GM21529 (cell line): ENCODE measurements around the gene WNK3.

Experiments
- ATAC-seq: cut with Tn5 transposase; IDR thresholded peaks from one replicate; pipeline ENCODE4 v1.9.1; 2021; ENCODE audit not compliant: unreplicated experiment

The WNK3 gene

DNA sequence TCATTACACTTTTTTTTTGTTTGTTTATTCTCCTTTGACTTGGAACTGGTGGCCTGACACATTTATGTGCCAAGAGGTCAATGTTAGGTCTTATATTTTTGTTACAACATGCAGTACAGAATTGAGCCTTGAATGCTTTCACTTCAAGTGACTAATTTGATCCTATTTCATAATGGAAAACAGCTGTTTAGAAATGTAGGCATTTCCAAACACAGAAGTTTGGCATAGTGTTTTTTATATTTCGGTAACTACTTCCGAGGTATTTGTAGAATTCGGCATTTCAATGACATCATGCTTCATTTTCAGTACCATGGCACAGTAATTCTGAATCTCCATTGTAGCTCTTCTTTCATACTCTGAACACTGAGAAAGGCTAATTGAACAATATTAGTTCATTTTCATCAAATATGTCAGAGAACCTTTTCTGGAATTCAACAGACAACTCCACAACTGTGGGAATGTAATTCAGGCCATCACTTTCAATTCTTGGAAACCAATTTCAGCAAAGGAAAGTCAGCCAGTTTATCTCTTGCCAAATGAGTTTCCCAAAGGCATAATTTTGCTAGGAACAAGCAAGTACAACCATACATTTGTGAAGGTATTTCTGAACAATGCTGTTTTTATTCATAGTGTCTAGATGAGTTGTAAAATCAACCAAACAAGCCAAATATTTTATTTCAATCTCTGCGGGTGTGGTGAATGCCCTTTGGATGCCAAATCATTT lies 186.2 kb downstream of the WNK3 start:
- ATAC-seq: no peak

DNA sequence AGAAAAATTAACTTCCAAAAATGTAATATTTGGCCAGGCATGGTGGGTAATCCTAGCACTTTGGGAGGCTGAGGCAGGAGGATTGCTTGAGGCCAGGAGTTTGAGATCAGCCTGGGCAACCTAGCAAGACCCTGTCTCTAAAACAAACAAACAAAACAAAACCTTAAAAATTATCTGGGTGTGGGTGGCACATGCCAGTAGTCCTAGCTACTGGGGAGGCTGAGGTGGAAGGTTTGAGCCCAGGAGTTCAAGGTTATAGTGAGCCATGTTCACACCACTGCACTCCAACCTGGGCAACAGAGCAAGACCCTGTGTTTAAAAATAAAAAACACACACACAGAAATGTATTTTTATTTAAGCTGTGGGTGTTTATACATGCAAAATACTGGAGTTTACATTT lies 186.8 kb downstream of the WNK3 start:
- ATAC-seq: no peak

DNA sequence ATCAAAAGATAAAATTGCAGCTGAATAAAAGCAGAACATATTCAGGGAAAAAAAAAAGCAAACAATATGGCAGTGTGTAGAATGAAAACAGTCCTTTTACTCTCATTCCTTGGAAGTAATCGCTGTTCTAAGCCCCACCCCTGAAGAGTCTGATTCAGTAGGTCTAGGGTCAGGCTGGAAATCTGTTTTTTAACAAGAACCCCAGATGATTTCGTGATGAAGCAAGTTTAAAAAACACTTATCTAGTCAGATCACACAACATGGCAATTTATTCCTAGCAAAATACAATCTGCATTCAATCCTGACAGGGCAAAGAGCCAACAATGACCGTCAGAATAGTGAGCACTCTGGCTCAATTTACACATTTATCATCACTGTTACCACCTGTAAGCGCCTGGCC lies 190.9 kb downstream of the WNK3 start:
- ATAC-seq: no peak

DNA sequence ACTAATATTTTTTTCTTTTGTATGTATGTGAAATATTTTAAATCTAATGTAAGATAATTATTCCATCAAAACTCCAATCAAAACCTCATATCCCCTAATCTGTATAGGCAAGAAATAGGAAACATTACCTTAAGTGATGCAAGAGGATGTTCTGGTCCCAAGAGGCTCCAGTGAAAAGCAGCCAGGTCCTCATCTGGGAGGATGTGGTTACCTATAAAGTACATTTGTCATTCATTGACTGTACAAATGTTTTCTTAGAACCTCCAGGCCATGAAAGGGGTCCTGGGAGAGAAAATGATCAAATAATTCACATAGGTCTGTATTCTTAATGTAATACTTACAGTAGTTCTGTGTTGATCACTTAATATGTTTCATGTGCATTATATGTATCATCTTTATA lies 200.3 kb downstream of the WNK3 start:
- ATAC-seq: no peak
